ENCODE results near the gene MYLK. TPM values are rescaled to one million over a fixed set of nuclear protein-coding genes. Genes with fewer than 3 reads are reported as not detected.

MYLK gene
- total and polyA plus RNA-seq, 9 of the 15 experiments (the other 6 are each of a cell fraction or from before 2014, with no cell fraction given) = 0.11 to 0.53 (median 0.18) TPM; not detected in 2

DNA sequence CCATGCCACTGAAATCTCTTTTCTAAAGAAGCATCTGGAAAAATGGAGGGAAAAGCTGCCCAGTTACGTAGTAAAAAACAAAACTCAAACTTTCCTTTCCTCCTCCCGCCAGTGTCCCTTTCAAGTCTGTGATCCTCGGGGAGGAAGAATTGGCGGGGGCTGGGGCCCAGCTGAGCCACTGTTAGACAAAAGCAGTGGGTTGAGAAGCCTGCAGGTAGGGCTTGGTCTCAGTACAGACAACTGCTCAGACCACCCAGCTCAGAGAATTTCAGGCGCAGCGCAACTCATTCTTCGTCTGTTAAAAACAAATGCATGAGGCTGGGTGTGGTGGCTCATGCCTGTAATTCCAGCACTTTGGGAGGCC, 117.1 kb downstream of the MYLK start:
- TF ChIP-seq JUND (IDR thresholded peaks at IDR 0.05; ENCODE audit: borderline replicate concordance, low read depth, low read length) (no peak), JUND (tag; IDR thresholded peaks at IDR 0.05; ENCODE audit: borderline replicate concordance, low read depth, low read length) (no peak), MED1 (CRISPR knock-in tag; IDR thresholded peaks at IDR 0.05; ENCODE audit: borderline replicate concordance) (no peak), KDM2B (CRISPR knock-in tag; IDR thresholded peaks at IDR 0.05) (no peak), FOXA1 (IDR thresholded peaks at IDR 0.05; ENCODE audit: borderline replicate concordance) (no peak)
- TF ChIP-seq, protein P1, sequence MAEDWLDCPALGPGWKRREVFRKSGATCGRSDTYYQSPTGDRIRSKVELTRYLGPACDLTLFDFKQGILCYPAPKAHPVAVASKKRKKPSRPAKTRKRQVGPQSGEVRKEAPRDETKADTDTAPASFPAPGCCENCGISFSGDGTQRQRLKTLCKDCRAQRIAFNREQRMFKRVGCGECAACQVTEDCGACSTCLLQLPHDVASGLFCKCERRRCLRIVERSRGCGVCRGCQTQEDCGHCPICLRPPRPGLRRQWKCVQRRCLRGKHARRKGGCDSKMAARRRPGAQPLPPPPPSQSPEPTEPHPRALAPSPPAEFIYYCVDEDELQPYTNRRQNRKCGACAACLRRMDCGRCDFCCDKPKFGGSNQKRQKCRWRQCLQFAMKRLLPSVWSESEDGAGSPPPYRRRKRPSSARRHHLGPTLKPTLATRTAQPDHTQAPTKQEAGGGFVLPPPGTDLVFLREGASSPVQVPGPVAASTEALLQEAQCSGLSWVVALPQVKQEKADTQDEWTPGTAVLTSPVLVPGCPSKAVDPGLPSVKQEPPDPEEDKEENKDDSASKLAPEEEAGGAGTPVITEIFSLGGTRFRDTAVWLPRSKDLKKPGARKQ (CRISPR knock-in tag; IDR thresholded peaks at IDR 0.05) = no peak
- TF ChIP-seq, protein P2, sequence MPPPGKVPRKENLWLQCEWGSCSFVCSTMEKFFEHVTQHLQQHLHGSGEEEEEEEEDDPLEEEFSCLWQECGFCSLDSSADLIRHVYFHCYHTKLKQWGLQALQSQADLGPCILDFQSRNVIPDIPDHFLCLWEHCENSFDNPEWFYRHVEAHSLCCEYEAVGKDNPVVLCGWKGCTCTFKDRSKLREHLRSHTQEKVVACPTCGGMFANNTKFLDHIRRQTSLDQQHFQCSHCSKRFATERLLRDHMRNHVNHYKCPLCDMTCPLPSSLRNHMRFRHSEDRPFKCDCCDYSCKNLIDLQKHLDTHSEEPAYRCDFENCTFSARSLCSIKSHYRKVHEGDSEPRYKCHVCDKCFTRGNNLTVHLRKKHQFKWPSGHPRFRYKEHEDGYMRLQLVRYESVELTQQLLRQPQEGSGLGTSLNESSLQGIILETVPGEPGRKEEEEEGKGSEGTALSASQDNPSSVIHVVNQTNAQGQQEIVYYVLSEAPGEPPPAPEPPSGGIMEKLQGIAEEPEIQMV (tag; conservative IDR thresholded peaks at IDR 0.05; ENCODE audit: low read depth) = no peak
- TF ChIP-seq, protein P3, sequence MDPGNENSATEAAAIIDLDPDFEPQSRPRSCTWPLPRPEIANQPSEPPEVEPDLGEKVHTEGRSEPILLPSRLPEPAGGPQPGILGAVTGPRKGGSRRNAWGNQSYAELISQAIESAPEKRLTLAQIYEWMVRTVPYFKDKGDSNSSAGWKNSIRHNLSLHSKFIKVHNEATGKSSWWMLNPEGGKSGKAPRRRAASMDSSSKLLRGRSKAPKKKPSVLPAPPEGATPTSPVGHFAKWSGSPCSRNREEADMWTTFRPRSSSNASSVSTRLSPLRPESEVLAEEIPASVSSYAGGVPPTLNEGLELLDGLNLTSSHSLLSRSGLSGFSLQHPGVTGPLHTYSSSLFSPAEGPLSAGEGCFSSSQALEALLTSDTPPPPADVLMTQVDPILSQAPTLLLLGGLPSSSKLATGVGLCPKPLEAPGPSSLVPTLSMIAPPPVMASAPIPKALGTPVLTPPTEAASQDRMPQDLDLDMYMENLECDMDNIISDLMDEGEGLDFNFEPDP (CRISPR knock-in tag; IDR thresholded peaks at IDR 0.05) = no peak
- Histone ChIP-seq H3K9me1 (ENCODE audit: control insufficient read depth, insufficient read depth, low read length) (no peaks in the 10 kb centered on the region), H3K9ac (ENCODE audit: insufficient read depth in 1 of 2, low read depth in 2 of 2, low read length in 2 of 2) (no peak overlapping the region), H3K27me3 (ENCODE audit: control insufficient read depth in 2 of 2, insufficient read depth in 2 of 2, low read length in 2 of 2) (peaks cover 0 to 16% of the 10 kb centered on the region in 2 experiments; a peak in 3 of 5 replicates), H3K4me2 (ENCODE audit: insufficient read depth, low read length) (no peak overlapping the region), H4K20me1 (replicated peaks; ENCODE audit: control insufficient read depth, insufficient read depth, low read length) (no peaks in the 10 kb centered on the region), H3K27ac (ENCODE audit: extremely low read depth, low read depth, low read length) (no peak overlapping the region), H3K9me3 (replicated peaks; ENCODE audit: control insufficient read depth, insufficient read depth, low read depth, low read length) (no peaks in the 10 kb centered on the region), H3K4me3 (no peak overlapping the region), H3K79me2 (ENCODE audit: control insufficient read depth, insufficient read depth, low read length) (no peaks in the 10 kb centered on the region), H2AFZ (ENCODE audit: low read depth, low read length) (no peak overlapping the region), H3K4me1 (replicated peaks in 1 of 2; ENCODE audit: control insufficient read depth in 2 of 2, insufficient read depth in 2 of 2, low read length in 2 of 2) (no peaks in the 10 kb centered on the region), H3K36me3 (ENCODE audit: control insufficient read depth, insufficient read depth, low read length) (no peaks in the 10 kb centered on the region)
- FAIRE-seq (no peak), ATAC-seq (no peak), DNase-seq (ENCODE audit: extremely low read depth in 1 of 4, low spot score in 3 of 4) (no peak)
- in situ Hi-C loops (cut with MboI) (no loop called here), intact Hi-C loops (cut with micrococcal nuclease) (no loop called here)
- BruUV-seq (replicated peaks) = no TSS peak
- ChIA-PET CTCF (ENCODE audit: low intra/inter-chr PET ratio) (no interaction called here), POLR2A (no interaction called here)
- WGBS (ENCODE audit: insufficient coverage, low coverage, missing lambda C conversion rate) = 0% methylated on average over 5 of the region's 7 CpGs

Data from K562 (cell line).